GM12874 (cell line): ENCODE measurements around the gene HOXC4.

Source experiments
- TF ChIP-seq, protein P1 (sequence below): IDR thresholded peaks from 2 replicates; pipeline ENCODE4 v1.5.1; 2011; ENCODE audit warnings: low read depth, mild to moderate bottlenecking, control low read depth, low read length, moderate library complexity; ENCODE audit not compliant: insufficient read depth

HOXC4 gene

DNA sequence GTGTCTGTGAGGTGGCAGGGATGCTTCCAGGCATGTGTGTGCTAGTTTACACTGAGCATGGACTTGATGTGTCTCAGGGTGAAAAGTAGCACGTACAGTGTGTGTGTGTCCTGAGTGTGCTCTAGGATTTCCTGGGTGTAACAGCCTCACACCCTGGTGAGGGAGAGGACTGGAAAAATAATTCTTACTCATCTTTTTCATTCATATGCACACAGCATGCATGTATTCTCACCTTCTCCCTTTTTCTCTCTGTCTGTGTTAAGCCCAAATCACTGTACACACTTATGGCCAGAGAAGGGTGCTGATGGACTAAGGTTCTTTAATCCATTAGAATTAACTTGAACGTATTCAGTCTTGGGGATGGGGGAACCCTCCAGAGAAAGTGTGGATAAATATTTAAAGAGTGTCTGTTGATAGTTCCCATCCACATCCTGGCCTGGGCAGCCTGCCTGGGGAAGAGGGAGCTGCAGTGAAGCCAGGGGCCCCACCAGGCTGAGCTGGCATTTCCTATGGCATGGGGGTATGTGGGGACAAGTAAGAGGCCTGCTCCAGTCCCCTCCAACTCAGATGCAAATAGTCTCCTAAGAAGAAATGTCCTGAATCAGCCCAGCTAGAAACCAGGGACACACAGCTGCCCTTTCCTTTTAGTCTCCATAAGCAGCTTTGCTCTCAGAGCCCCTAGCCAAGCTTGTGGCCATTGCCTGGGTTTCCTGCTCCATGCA, 45.9 kb upstream of the HOXC4 start:
- TF ChIP-seq, protein P1, sequence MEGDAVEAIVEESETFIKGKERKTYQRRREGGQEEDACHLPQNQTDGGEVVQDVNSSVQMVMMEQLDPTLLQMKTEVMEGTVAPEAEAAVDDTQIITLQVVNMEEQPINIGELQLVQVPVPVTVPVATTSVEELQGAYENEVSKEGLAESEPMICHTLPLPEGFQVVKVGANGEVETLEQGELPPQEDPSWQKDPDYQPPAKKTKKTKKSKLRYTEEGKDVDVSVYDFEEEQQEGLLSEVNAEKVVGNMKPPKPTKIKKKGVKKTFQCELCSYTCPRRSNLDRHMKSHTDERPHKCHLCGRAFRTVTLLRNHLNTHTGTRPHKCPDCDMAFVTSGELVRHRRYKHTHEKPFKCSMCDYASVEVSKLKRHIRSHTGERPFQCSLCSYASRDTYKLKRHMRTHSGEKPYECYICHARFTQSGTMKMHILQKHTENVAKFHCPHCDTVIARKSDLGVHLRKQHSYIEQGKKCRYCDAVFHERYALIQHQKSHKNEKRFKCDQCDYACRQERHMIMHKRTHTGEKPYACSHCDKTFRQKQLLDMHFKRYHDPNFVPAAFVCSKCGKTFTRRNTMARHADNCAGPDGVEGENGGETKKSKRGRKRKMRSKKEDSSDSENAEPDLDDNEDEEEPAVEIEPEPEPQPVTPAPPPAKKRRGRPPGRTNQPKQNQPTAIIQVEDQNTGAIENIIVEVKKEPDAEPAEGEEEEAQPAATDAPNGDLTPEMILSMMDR = no peak

DNA sequence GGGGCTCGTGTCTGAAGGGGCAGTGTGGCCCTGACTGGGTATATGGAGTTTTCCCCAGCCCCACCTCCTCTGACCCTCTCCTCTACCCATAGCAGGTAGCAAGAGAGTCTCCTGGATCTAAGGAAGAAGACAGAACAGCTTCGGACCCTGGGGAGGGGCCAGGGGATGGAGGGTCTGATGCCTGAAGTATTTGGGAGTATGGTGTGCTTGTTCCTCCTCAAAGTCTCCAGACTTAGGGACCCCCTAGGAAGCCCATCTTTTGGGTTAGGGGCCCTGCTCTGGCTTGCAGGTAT, 45.4 kb upstream of the HOXC4 start:
- TF ChIP-seq, protein P1 = no peak

- TF ChIP-seq, protein P1 = no peak
These were observed 44.2 kb upstream of the HOXC4 start for GRCh38 chr12:54009171-54010052.

GRCh38 chr12:54010053-54010971, 43.3 kb upstream of the HOXC4 start:
- TF ChIP-seq, protein P1 = no peak

GRCh38 chr12:54010972-54011664, 42.5 kb upstream of the HOXC4 start:
- TF ChIP-seq, protein P1 = no peak

DNA sequence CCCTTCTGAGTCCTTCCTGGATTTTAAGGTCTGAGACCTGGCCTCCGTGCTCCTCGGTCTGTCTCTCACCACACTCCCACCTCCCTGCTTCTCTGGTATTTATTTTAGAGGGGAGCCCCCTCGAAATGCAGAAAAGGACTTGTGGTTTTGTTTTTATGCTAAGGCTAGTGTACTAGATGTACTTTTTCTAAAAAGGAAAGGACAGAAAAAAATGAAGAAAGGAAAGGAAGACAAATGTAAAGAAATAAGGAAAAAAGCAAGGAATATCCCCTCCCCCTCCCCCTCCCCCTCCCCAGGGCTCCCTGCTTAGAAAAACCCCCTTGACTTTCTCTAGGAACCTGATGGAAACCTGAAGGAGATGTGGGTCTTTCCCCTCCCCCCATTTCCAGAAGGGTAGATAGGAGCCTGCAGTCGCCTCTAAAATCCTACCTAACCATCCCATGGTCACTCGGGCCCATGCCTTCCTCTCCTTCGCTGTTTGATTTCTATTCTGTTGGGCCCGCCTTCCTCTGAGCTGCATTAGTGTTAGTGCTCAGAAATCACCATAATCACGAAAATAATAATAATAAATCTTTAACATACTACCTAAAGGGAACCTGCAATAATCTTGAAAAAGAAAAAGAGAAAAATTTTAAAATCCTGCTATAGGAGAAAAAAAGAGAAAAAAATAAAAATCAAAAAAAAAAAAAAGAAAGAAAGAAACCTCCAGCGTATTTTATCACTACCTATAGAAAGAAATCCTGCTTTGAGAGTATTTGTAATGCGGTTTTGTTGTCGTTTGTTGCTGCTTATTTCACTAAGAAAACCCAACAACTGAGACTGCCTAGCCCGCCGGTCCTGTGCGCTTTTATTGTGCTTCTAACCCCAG, 41.7 kb upstream of the HOXC4 start:
- TF ChIP-seq, protein P1 = no peak
